ENCODE results near the gene PAX1. TPM values are rescaled to one million over a fixed set of nuclear protein-coding genes. Genes with fewer than 3 reads are reported as not detected.
A peak's percentile ranks its signal among the peaks of the same experiment; 100 is the strongest.

PAX1 gene
- total RNA-seq, 1 experiment from 2014 or later, result 0.09 TPM

- no TSS peak for BruUV-seq (replicated peaks)
- DNase-seq (ENCODE audit: low spot score), result no peak
- Histone ChIP-seq H3K4me1 (ENCODE audit: insufficient read depth, low read length, poor library complexity, severe bottlenecking) (peaks cover 15% of the 10 kb centered on the region), H3K27me3 (replicated peaks; ENCODE audit: insufficient read depth, low read depth, low read length, poor library complexity) (no peaks in the 10 kb centered on the region), H3K9me3 (ENCODE audit: low read depth, low read length, poor library complexity, severe bottlenecking) (no peaks in the 10 kb centered on the region), H3K27ac (ENCODE audit: low read depth, low read length, poor library complexity, severe bottlenecking) (no peak overlapping the region), H3K36me3 (ENCODE audit: insufficient read depth, low read length, poor library complexity, severe bottlenecking) (no peaks in the 10 kb centered on the region), H3K4me3 (ENCODE audit: low read depth, low read length, poor library complexity, severe bottlenecking) (no peak overlapping the region)
- intact Hi-C loops (cut with micrococcal nuclease; ENCODE audit: unreplicated experiment), result no loop called here
- ChIA-PET CTCF (no interaction called here), POLR2A (ENCODE audit: low non-redundant PET) (no interaction called here)
- TF ChIP-seq EZH2 (IDR thresholded peaks at IDR 0.05; ENCODE audit: borderline replicate concordance, low read depth, low read length, poor library complexity, severe bottlenecking), result no peak
- TF ChIP-seq CTCF (conservative IDR thresholded peaks at IDR 0.05; ENCODE audit: low read depth, low read length), result 0 out of 2 replicates have a peak, but pooled peaks have one; percentile 18
Measured at GRCh38 chr20:21684671-21685070, 20.8 kb upstream of the PAX1 start.

- POLR2A ChIA-PET (ENCODE audit: low non-redundant PET), result no interaction called here
Measured at GRCh38 chr20:21685981-21686380, 19.5 kb upstream of the PAX1 start.

GRCh38 chr20:21693322-21693721, 12.1 kb upstream of the PAX1 start:
- intact Hi-C loops (cut with micrococcal nuclease; ENCODE audit: unreplicated experiment), result loop anchor here (10.0 kb wide), 1 partner anchor 459 kb away; no protein-coding TSS in a partner anchor
- H3K27ac ChIP-seq (ENCODE audit: low read depth, low read length, poor library complexity, severe bottlenecking), result no peak overlapping the region
- H3K4me1 ChIP-seq (ENCODE audit: insufficient read depth, low read length, poor library complexity, severe bottlenecking), result peaks cover 6% of the 10 kb centered on the region
- no TSS peak for BruUV-seq (replicated peaks)
- H3K27me3 ChIP-seq (replicated peaks; ENCODE audit: insufficient read depth, low read depth, low read length, poor library complexity), result peaks cover 14% of the 10 kb centered on the region
- no peak overlapping the region for H3K4me3 ChIP-seq (ENCODE audit: low read depth, low read length, poor library complexity, severe bottlenecking)
- CTCF ChIA-PET, result no interaction called here
- no peaks in the 10 kb centered on the region for H3K9me3 ChIP-seq (ENCODE audit: low read depth, low read length, poor library complexity, severe bottlenecking)
- POLR2A ChIA-PET (ENCODE audit: low non-redundant PET), result no interaction called here
- peak; percentile 48 for DNase-seq (ENCODE audit: low spot score)
- H3K36me3 ChIP-seq (ENCODE audit: insufficient read depth, low read length, poor library complexity, severe bottlenecking), result no peaks in the 10 kb centered on the region
- no peak for TF ChIP-seq EZH2 (IDR thresholded peaks at IDR 0.05; ENCODE audit: borderline replicate concordance, low read depth, low read length, poor library complexity, severe bottlenecking)
- TF ChIP-seq CTCF (conservative IDR thresholded peaks at IDR 0.05; ENCODE audit: low read depth, low read length), result peak; percentile 79

More at GRCh38 chr20:21685981-21686380, 19.5 kb upstream of the PAX1 start:
- peaks cover 15% of the 10 kb centered on the region for H3K4me1 ChIP-seq (ENCODE audit: insufficient read depth, low read length, poor library complexity, severe bottlenecking)
- CTCF ChIA-PET, result interaction anchor here (0.7 to 1.1 kb wide), 2 partner anchors 33 to 450 kb away, joined by 3 to 4 read pairs; no protein-coding TSS in a partner anchor
- no TSS peak for BruUV-seq (replicated peaks)
- TF ChIP-seq EZH2 (IDR thresholded peaks at IDR 0.05; ENCODE audit: borderline replicate concordance, low read depth, low read length, poor library complexity, severe bottlenecking) (no peak), CTCF (conservative IDR thresholded peaks at IDR 0.05; ENCODE audit: low read depth, low read length) (no peak)
- intact Hi-C loops (cut with micrococcal nuclease; ENCODE audit: unreplicated experiment), result no loop called here
- no peak overlapping the region for H3K27ac ChIP-seq (ENCODE audit: low read depth, low read length, poor library complexity, severe bottlenecking)
- no peaks in the 10 kb centered on the region for H3K27me3 ChIP-seq (replicated peaks; ENCODE audit: insufficient read depth, low read depth, low read length, poor library complexity)
- no peaks in the 10 kb centered on the region for H3K9me3 ChIP-seq (ENCODE audit: low read depth, low read length, poor library complexity, severe bottlenecking)
- DNase-seq (ENCODE audit: low spot score), result no peak
- no peaks in the 10 kb centered on the region for H3K36me3 ChIP-seq (ENCODE audit: insufficient read depth, low read length, poor library complexity, severe bottlenecking)
- H3K4me3 ChIP-seq (ENCODE audit: low read depth, low read length, poor library complexity, severe bottlenecking), result no peak overlapping the region

Measured in A673 (cell line).